HG03460 (cell line): Measurements from ENCODE around the gene SHROOM3.
"Not testable (repeated sequence)": the region's sequence is repeated elsewhere in the genome, so short reads cannot be mapped to it uniquely, and the experiment has no call there.

Experiments
- ATAC-seq: cut with Tn5 transposase; IDR thresholded peaks from one replicate; pipeline ENCODE4 v1.9.1; 2021; ENCODE audit not compliant: unreplicated experiment

The SHROOM3 gene

GRCh38 chr4:76434901-76435527, at the start of gene SHROOM3:
Gene SHROOM3, plus strand, starts transcription at chr4:76435229. Its CDS starts 824 bp downstream, at chr4:76436053.
- no peak for ATAC-seq

- ATAC-seq = no peak
These were observed 49.1 kb upstream of the SHROOM3 start for GRCh38 chr4:76385974-76386373.

GRCh38 chr4:76386566-76387305, 48.3 kb upstream of the SHROOM3 start:
- ATAC-seq = no peak

DNA sequence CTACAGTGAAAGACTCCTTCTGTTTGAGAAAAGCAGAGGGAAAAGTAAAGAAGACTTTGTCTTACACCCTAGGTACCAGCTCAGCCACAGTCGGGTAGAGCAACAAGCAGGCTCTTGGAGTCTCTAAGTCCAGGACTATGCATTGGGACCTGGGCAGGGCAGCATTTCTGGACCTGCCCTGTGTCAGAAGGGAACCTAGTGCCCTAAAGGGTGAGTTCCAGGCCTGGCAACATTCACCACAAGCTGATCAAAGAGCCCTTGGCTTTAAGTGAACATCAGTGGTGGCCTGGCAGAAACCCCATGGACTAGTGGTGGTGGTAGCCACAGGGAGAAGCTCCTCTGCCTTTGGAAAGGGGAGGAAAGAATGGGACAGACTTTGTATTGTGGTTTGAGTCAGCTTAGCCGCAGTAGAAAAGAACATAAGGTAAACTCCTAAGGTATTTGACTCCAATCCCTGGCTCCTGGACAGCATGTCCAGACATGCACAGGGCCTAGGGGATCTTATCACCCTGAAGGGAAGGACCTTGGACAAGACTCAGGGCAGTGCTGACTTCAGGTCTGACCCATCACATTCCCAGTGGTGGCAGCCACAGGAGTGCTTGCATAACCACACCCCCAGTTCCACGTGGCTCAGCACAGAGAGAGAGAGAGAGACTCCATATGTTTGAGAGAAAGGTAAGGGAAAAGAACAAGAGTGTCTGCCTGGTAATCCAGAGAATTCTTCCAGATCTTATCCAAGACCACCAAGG, 46.7 kb upstream of the SHROOM3 start:
- no peak for ATAC-seq

DNA sequence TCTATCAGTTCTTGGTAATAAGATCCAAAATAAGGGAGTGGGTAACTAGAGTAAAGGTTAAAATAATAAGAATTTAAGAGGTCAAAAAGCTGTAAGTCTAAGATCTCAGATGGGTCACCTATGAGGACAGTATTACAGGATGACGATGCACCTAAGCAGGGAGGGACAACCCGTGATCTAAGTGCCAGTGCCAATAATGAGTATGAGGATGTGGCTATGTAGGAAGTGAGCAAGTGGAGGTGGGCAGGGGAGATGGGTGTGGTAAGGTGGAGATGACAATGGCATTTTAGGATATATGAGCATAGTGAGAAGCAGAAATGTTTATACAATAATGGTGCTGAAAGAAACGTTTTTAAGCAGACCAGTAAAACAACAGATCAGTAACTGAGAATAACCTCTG, 33.4 kb upstream of the SHROOM3 start:
- no peak for ATAC-seq

DNA sequence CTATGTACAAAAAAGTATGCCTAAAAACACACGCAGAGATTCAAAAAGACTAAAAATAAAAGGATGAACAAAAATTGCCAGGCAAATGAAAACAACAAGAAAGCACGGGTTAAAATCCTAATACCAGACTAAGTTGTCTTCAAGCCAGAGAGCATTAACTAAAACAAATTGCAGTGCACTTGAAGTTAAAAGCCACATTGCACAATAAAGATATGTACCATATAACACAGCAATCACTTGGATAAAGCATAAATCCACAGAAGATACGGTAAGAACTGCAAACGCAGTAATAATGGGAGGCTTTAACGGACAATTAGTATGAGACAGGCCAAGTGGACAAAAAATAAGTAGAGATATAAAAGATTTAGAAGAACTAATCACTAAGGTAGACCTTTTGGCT, 28.9 kb upstream of the SHROOM3 start:
- ATAC-seq = no peak

- no peak for ATAC-seq
These were observed 27.4 kb upstream of the SHROOM3 start for GRCh38 chr4:76407440-76408119.

DNA sequence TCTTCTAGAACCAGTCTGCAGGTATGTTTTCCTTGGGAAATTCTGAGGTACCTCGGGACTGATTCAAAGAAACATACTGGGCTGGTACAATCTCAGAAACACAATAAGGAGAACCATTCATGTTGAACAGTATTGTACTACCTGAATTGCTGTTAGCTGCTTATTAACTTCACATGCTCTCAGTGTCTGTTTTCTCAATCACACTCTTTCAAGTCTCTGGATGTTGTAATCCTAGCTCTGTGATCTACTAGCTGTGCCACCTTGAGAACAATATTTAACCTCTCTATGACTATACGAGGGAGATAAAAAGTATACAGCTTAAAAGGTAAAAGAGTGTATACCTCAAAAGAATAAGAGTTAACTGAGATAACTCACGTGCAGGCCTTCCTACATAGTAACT, 24.4 kb upstream of the SHROOM3 start:
- ATAC-seq = no peak

GRCh38 chr4:76420188-76420761, 14.8 kb upstream of the SHROOM3 start:
- ATAC-seq = no peak

GRCh38 chr4:76420762-76421581, 14.1 kb upstream of the SHROOM3 start, which contains the start of gene CCDC158:
Gene CCDC158, minus strand, starts transcription at chr4:76421141. Its CDS starts 17,934 bp downstream, at chr4:76403207.
- no peak for ATAC-seq

DNA sequence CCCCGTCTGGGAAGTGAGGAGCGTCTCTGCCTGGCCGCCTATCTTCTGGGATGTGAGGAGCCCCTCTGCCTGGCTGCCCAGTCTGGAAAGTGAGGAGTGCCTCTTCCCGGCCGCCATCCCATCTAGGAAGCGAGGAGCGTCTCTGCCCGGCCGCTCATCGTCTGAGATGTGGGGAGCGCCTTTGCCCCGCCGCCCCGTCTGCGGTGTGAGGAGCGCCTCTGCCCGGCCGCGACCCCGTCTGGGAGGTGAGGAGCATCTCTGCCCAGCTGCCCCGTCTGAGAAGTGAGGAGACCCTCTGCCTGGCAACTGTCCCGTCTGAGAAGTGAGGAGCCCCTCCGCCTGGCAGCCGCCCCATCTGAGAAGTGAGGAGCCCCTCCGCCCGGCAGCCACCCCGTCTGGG, 11.9 kb upstream of the SHROOM3 start:
- ATAC-seq = not testable (repeated sequence)

GRCh38 chr4:76426272-76426671, 8.8 kb upstream of the SHROOM3 start:
- no peak for ATAC-seq

DNA sequence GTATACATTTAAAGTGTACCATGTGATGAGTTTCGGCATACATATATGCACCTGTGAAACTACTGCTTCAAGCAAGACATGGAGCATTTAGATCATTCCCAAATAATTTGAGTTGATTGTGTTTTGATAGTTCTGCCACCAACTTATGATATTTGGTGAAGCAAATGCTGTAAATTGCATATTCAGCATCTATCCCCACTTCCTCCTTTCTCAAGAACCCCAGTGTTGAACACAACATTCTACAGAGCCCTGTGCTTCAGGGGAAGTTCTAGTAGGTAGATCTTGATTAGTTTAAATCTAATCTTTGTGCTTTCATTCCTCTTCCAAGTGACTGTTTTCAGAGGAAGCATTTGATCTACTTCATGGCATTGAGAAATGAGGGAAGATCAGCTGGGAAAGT, 5.4 kb upstream of the SHROOM3 start:
- no peak for ATAC-seq

- ATAC-seq = no peak
These were observed 4.3 kb upstream of the SHROOM3 start for GRCh38 chr4:76430519-76431388.

DNA sequence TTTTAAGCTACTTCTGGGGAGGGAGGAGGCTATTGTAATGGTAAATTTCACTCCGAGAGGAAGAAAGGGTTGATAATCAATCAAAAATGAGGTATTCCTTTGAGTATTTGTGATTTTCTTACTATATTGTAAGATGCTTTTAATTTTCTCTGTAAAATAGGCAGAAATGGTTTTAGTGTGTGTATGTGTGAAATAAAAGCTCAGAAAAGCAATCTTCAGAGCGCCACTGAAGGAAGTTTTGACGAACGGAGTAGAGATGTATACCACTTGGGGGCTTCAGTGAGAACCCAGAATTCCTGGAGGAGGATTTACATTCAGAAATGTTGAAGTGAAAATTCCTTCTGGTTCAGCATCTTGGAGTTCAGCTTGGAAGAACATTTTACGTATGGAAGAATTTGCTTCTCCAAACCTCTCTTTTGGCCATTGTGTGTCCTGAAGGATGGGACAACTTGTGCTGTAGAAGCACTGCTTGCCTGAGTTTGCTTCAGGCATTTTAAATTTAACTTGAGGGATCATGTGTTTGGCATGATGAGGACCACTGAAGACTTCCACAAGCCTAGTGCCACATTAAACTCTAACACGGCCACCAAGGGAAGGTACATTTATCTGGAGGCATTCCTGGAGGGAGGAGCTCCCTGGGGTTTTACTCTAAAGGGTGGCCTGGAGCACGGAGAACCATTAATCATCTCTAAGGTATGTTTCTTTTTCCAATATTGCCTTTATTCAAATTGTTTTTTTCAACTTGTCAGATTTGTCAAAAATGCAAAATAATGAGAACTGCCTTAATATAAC, 695 bp downstream of the SHROOM3 start:
- ATAC-seq = no peak

DNA sequence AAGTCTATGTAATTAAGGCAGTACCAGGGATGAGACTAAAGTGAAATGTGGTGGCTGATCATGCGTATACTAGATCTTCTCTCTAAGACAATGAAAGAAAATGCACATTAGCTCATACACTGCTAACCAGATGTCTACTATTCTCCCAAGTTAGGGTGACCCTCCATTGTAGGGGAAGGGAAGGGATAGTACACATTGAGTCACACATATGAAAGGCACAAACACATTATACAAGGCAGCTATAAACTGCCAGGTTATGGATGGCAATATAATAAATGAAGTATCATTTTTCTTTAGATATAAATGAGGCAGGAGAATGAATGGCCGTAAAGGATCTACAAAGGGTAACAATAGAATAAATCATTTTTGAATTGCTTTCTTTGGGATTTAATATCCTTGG, 4.5 kb downstream of the SHROOM3 start:
- ATAC-seq = no peak

- no peak for ATAC-seq
These were observed 6.9 kb downstream of the SHROOM3 start for GRCh38 chr4:76441881-76442280.

DNA sequence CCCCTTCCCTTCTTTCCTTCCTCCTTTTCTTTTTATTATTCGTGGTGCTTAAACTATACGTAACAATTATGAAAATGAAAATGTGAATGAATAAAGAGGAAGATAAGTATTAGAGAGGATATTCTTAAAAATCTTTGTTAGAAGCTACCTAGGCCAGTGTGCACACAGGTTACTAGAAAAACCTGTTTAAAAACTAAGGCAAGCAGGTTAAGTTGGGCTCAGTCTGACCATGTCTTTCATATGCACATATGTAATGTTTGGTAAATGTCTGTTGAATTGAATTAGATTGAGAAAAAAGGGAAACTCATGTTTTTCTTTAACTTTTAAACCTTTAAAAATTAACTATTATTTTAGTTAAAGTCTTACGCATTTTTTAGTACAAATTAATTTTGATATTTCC, 7.8 kb downstream of the SHROOM3 start:
- no peak for ATAC-seq
